Measurements from ENCODE around the gene SEC24D.

The SEC24D gene

GRCh38 chr4:118835571-118836300 lies at the start of gene SEC24D:
SEC24D (minus strand) TSS chr4:118836126; CDS start chr4:118833696, 2,430 bp downstream.
- Histone ChIP-seq H4K20me1 (ENCODE audit: insufficient read depth, low read length) (no peaks in the 10 kb centered on the region), H2AFZ (ENCODE audit: low read length) (peak within 1 kb of the TSS; percentile 100), H3K4me3 (ENCODE audit: low read depth, low read length, poor library complexity, severe bottlenecking) (peak within 1 kb of the TSS; percentile 93), H3F3A (ENCODE audit: insufficient read depth, low read length) (no peaks in the 10 kb centered on the region), H3K4me2 (ENCODE audit: low read length) (peak within 1 kb of the TSS; percentile 91), H3K36me3 (ENCODE audit: insufficient read depth, low read length) (peaks cover 9% of the 10 kb centered on the region; the same call in 1 of the 2 replicates), H3K9me2 (ENCODE audit: low read depth, low read length) (no peaks in the 10 kb centered on the region), H3K9ac (ENCODE audit: low read length) (peak within 1 kb of the TSS; percentile 92), H3K4me1 (ENCODE audit: insufficient read depth, low read length, severe bottlenecking) (peaks cover 23% of the 10 kb centered on the region), H3K9me3 (ENCODE audit: low read length) (no peaks in the 10 kb centered on the region), H3K27me3 (ENCODE audit: insufficient read depth, low read length) (no peaks in the 10 kb centered on the region), H3K79me2 (ENCODE audit: insufficient read depth, low read length) (no peaks in the 10 kb centered on the region), H3K27ac (ENCODE audit: low read depth, low read length, poor library complexity, severe bottlenecking) (peak within 1 kb of the TSS; percentile 27)
- TF ChIP-seq, protein P1, sequence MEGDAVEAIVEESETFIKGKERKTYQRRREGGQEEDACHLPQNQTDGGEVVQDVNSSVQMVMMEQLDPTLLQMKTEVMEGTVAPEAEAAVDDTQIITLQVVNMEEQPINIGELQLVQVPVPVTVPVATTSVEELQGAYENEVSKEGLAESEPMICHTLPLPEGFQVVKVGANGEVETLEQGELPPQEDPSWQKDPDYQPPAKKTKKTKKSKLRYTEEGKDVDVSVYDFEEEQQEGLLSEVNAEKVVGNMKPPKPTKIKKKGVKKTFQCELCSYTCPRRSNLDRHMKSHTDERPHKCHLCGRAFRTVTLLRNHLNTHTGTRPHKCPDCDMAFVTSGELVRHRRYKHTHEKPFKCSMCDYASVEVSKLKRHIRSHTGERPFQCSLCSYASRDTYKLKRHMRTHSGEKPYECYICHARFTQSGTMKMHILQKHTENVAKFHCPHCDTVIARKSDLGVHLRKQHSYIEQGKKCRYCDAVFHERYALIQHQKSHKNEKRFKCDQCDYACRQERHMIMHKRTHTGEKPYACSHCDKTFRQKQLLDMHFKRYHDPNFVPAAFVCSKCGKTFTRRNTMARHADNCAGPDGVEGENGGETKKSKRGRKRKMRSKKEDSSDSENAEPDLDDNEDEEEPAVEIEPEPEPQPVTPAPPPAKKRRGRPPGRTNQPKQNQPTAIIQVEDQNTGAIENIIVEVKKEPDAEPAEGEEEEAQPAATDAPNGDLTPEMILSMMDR (IDR thresholded peaks at IDR 0.05; ENCODE audit: low read length): no peak
- no peak for TF ChIP-seq EZH2 (IDR thresholded peaks at IDR 0.05; ENCODE audit: borderline replicate concordance, low read length)

DNA sequence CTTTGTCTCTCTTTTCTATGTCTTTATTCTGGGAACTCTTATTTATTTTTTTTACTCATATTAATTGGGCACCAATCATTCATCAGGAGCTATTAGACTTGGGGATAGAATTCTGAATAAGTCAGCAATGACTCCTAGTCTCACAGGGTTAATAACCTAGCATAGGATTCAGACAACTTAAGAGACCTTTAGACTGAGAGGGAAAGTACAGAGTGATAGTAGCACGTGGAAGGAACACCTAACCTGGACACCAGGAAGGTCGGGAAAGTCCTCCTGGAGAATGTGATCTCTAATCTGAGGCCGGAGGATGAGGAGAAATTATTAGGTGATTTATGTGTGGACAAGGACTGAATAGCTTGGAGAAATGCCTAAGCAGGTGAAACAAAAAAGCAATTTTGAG lies 48.8 kb upstream of the SEC24D start:
- no peak overlapping the region for H3K4me2 ChIP-seq (ENCODE audit: low read length)
- H3K9me2 ChIP-seq (ENCODE audit: low read depth, low read length): no peaks in the 10 kb centered on the region

DNA sequence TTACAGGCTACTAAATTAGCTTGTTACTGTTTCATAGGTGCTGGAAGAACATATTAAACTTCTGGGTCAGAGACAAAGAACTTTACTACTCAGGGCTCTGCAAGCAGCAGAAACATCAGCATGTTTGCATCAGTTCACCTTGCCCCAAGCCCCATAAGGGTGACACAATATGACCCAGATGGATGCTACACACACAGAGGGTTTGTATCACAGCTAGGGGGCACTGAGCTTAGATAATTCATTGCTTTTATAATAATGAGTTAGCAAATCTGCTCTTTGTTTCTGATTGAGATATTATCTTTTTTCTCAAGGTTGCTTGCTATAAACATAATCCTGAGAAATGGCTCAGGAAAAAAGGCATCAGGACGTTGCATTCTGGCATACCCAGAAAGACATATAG lies 47.9 kb upstream of the SEC24D start:
- Histone ChIP-seq H3K4me1 (ENCODE audit: insufficient read depth, low read length, severe bottlenecking) (no peaks in the 10 kb centered on the region), H3K4me2 (ENCODE audit: low read length) (no peak overlapping the region), H3K9me3 (ENCODE audit: low read length) (no peaks in the 10 kb centered on the region), H3F3A (ENCODE audit: insufficient read depth, low read length) (no peaks in the 10 kb centered on the region), H3K4me3 (ENCODE audit: low read depth, low read length, poor library complexity, severe bottlenecking) (no peak overlapping the region), H3K27me3 (ENCODE audit: insufficient read depth, low read length) (no peaks in the 10 kb centered on the region), H3K36me3 (ENCODE audit: insufficient read depth, low read length) (no peaks in the 10 kb centered on the region), H3K9me2 (ENCODE audit: low read depth, low read length) (no peaks in the 10 kb centered on the region), H3K27ac (ENCODE audit: low read depth, low read length, poor library complexity, severe bottlenecking) (no peak overlapping the region), H4K20me1 (ENCODE audit: insufficient read depth, low read length) (no peaks in the 10 kb centered on the region), H2AFZ (ENCODE audit: low read length) (no peak overlapping the region), H3K9ac (ENCODE audit: low read length) (no peak overlapping the region), H3K79me2 (ENCODE audit: insufficient read depth, low read length) (no peaks in the 10 kb centered on the region)
- TF ChIP-seq, protein P1 (IDR thresholded peaks at IDR 0.05; ENCODE audit: low read length): peak; percentile 45; the same call in 1 of the 2 replicates
- no peak for TF ChIP-seq EZH2 (IDR thresholded peaks at IDR 0.05; ENCODE audit: borderline replicate concordance, low read length)

More for the DNA sequence above, 48.8 kb upstream of the SEC24D start:
- H3K4me3 ChIP-seq (ENCODE audit: low read depth, low read length, poor library complexity, severe bottlenecking): no peak overlapping the region
- no peaks in the 10 kb centered on the region for H3K9me3 ChIP-seq (ENCODE audit: low read length)
- H2AFZ ChIP-seq (ENCODE audit: low read length): no peak overlapping the region
- no peak overlapping the region for H3K9ac ChIP-seq (ENCODE audit: low read length)
- H3K36me3 ChIP-seq (ENCODE audit: insufficient read depth, low read length): no peaks in the 10 kb centered on the region
- H4K20me1 ChIP-seq (ENCODE audit: insufficient read depth, low read length): no peaks in the 10 kb centered on the region
- TF ChIP-seq, protein P1 (IDR thresholded peaks at IDR 0.05; ENCODE audit: low read length): no peak
- TF ChIP-seq EZH2 (IDR thresholded peaks at IDR 0.05; ENCODE audit: borderline replicate concordance, low read length): no peak
- H3K4me1 ChIP-seq (ENCODE audit: insufficient read depth, low read length, severe bottlenecking): no peaks in the 10 kb centered on the region
- H3K27ac ChIP-seq (ENCODE audit: low read depth, low read length, poor library complexity, severe bottlenecking): no peak overlapping the region
- no peaks in the 10 kb centered on the region for H3K27me3 ChIP-seq (ENCODE audit: insufficient read depth, low read length)
- H3K79me2 ChIP-seq (ENCODE audit: insufficient read depth, low read length): no peaks in the 10 kb centered on the region
- no peaks in the 10 kb centered on the region for H3F3A ChIP-seq (ENCODE audit: insufficient read depth, low read length)
